Adipocyte (in vitro differentiated cells): Measurements from ENCODE around the gene SOS2.

Experiments used
- DNase-seq: peaks from one replicate; pipeline ENCODE4 v3.0.0-alpha.2; 2015; ENCODE audit warnings: low read depth
- H3K27me3 ChIP-seq: replicated peaks from 2 replicates; pipeline ENCODE4 v1.7.0; 2013; ENCODE audit warnings: mild to moderate bottlenecking, low read length, moderate library complexity; ENCODE audit not compliant: control insufficient read depth, insufficient read depth
- H3K36me3 ChIP-seq: 2 replicates; pipeline ENCODE4 v1.7.0; 2013; ENCODE audit warnings: low read length, mild to moderate bottlenecking, moderate library complexity; ENCODE audit not compliant: control insufficient read depth, insufficient read depth, severe bottlenecking
- H3K4me1 ChIP-seq: 2 replicates; pipeline ENCODE4 v1.7.0; 2013; ENCODE audit warnings: mild to moderate bottlenecking, low read length, moderate library complexity; ENCODE audit not compliant: control insufficient read depth, insufficient read depth
- H3K4me3 ChIP-seq: 2 replicates; pipeline ENCODE4 v1.7.0; 2013; ENCODE audit warnings: mild to moderate bottlenecking, low read length, moderate library complexity
- H3K9ac ChIP-seq: 2 replicates; pipeline ENCODE4 v1.7.0; 2013; ENCODE audit warnings: mild to moderate bottlenecking, low read length, moderate library complexity
- H3K9me3 ChIP-seq: 2 replicates; pipeline ENCODE4 v1.7.0; 2013; ENCODE audit warnings: mild to moderate bottlenecking, low read length, moderate library complexity; ENCODE audit not compliant: control insufficient read depth

SOS2 gene

DNA sequence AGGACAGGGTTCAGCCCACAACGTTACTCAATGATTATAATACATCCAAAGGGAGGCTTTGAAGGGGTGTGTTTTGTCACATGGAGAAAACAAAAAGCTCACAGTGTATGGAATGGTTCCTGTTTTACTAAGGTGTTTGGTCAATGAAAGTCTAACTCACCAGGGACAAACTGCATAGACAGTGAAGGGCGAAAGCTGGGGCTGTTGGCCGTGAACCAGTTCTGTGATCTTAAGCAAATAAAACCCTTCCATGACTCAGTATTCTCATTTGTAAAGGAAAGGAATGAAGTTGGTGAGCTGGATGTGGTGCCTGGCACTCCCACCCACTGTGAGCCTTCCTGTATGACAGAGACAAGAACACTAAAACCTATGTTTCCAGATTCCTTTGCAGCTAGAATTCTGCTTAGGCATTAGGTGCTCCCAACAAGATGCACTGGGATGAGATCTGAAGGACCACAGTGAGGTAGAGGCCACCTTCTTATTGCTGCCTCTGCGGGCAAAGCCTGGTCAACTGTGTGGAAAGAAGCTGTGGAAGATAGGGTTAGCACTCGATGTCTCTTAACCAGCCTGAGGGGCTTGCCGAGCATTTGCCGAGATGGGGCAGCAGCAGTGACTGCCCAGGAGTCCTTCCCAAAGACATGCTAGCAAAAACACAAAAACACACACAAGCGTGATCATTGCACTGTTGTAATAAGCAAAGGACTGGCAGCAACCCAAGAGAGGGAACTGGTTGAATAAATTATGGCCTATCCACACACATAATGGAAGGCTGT is 163.5 kb downstream of the SOS2 start:
- Histone ChIP-seq H3K36me3 (no peaks in the 10 kb centered on the region), H3K27me3 (no peaks in the 10 kb centered on the region), H3K9me3 (no peaks in the 10 kb centered on the region), H3K4me1 (peaks cover 9% of the 10 kb centered on the region), H3K4me3 (no peak overlapping the region), H3K9ac (no peak overlapping the region)
- peak; percentile 57 for DNase-seq
